Fibroblast of lung (primary cell): ENCODE measurements around the gene EXOC3L2.

Source experiments
- EZH2 ChIP-seq: IDR thresholded peaks from 2 replicates; pipeline ENCODE4 v1.5.1; 2012; ENCODE audit warnings: low read length, control low read depth, mild to moderate bottlenecking; ENCODE audit errors: missing control alignments
- TF ChIP-seq, protein P1 (sequence below), 2 donors: IDR thresholded peaks in 1 of 2; conservative IDR thresholded peaks in 1 of 2; 1 replicate in 1 of 2; 2 replicates in 1 of 2; pipeline ENCODE4 v1.5.1; 2011 to 2012; ENCODE audit warnings: low read length in 2 of 2, control low read depth in 1 of 2, inconsistent platforms in 1 of 2, low read depth in 1 of 2, mild to moderate bottlenecking in 1 of 2

DNA sequence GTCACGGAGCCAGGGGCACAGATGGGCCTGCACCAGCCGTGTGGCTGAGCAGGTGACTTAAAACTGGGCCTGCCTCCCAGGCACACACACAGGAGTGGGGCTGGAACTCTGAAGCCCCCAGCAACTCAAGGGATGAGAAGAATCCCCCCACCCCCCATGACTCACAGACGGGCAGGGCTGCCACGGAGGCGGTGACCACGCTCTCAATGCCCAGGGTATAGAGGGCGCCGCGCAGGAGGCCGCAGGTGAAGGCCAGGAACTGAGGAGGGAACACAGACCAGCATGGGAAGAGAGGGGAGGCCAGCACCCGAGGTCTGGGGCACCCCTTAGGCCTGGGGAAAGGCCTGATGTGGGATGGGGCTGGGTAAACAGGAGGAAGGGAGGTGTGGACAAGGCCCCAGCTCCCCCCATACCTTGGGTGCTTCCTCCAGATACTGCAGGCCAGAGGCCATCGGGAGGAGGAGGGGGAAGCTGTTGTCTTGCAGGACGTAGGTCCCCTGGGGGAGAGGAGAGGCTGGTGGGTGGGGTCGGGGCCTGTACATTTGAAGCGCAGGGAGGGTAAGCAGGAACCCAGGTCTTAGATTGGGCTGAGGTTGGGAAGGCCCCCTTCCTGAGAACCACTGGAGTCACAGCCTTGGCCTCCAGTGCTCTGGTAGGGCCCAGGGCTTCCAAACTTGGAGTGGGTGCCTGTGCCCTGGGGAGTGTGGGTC lies 81.3 kb downstream of the EXOC3L2 start:
- TF ChIP-seq, protein P1, sequence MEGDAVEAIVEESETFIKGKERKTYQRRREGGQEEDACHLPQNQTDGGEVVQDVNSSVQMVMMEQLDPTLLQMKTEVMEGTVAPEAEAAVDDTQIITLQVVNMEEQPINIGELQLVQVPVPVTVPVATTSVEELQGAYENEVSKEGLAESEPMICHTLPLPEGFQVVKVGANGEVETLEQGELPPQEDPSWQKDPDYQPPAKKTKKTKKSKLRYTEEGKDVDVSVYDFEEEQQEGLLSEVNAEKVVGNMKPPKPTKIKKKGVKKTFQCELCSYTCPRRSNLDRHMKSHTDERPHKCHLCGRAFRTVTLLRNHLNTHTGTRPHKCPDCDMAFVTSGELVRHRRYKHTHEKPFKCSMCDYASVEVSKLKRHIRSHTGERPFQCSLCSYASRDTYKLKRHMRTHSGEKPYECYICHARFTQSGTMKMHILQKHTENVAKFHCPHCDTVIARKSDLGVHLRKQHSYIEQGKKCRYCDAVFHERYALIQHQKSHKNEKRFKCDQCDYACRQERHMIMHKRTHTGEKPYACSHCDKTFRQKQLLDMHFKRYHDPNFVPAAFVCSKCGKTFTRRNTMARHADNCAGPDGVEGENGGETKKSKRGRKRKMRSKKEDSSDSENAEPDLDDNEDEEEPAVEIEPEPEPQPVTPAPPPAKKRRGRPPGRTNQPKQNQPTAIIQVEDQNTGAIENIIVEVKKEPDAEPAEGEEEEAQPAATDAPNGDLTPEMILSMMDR (conservative IDR thresholded peaks at IDR 0.05 in 1 of 2, IDR thresholded peaks at IDR 0.05 in 1 of 2; ENCODE audit: low read depth in 1 of 2, low read length in 2 of 2) = no peak
- TF ChIP-seq EZH2 = no peak
